Parathyroid adenoma (tissue), 2 donors: ENCODE results near the gene INPP5D.

Experiments used
- H2AFZ ChIP-seq: fragments of 300-600 bp; sonication (generic); one replicate; pipeline ENCODE4 v1.7.0; 2017; ENCODE audit warnings: antibody characterized with exemption, mild to moderate bottlenecking
- H3K27ac ChIP-seq: fragments of 300-600 bp; sonication (generic); one replicate; pipeline ENCODE4 v1.7.0; 2017
- H3K27me3 ChIP-seq: fragments of 300-600 bp; sonication (generic); one replicate; pipeline ENCODE4 v1.7.0; 2017; ENCODE audit warnings: low read length; ENCODE audit not compliant: control insufficient read depth, insufficient read depth
- H3K36me3 ChIP-seq: fragments of 300-600 bp; sonication (generic); one replicate; pipeline ENCODE4 v1.7.0; 2017; ENCODE audit warnings: low read length; ENCODE audit not compliant: control insufficient read depth, insufficient read depth
- H3K4me1 ChIP-seq: fragments of 300-600 bp; sonication (generic); one replicate; pipeline ENCODE4 v1.7.0; 2017; ENCODE audit warnings: control low read depth
- H3K4me2 ChIP-seq: fragments of 300-600 bp; sonication (generic); one replicate; pipeline ENCODE4 v1.7.0; 2017; ENCODE audit warnings: low read length
- H3K4me3 ChIP-seq: fragments of 300-600 bp; sonication (generic); one replicate; pipeline ENCODE4 v1.7.0; 2017; ENCODE audit warnings: low read depth, low read length
- H3K79me2 ChIP-seq: fragments of 300-600 bp; sonication (generic); one replicate; pipeline ENCODE4 v1.7.0; 2017; ENCODE audit warnings: control low read depth
- H3K9ac ChIP-seq: fragments of 300-600 bp; sonication (generic); one replicate; pipeline ENCODE4 v1.7.0; 2017; ENCODE audit warnings: mild to moderate bottlenecking
- H3K9me3 ChIP-seq: fragments of 300-600 bp; sonication (generic); one replicate; pipeline ENCODE4 v1.7.0; 2017; ENCODE audit warnings: low read length; ENCODE audit not compliant: control insufficient read depth
- TF ChIP-seq, protein P1 (sequence below): fragments of 300-600 bp; sonication (generic); IDR thresholded peaks from one replicate; pipeline ENCODE4 v1.7.0; 2017; ENCODE audit warnings: antibody characterized with exemption, mild to moderate bottlenecking
- donor health status: primary hyperparathyroidism.

INPP5D gene

DNA sequence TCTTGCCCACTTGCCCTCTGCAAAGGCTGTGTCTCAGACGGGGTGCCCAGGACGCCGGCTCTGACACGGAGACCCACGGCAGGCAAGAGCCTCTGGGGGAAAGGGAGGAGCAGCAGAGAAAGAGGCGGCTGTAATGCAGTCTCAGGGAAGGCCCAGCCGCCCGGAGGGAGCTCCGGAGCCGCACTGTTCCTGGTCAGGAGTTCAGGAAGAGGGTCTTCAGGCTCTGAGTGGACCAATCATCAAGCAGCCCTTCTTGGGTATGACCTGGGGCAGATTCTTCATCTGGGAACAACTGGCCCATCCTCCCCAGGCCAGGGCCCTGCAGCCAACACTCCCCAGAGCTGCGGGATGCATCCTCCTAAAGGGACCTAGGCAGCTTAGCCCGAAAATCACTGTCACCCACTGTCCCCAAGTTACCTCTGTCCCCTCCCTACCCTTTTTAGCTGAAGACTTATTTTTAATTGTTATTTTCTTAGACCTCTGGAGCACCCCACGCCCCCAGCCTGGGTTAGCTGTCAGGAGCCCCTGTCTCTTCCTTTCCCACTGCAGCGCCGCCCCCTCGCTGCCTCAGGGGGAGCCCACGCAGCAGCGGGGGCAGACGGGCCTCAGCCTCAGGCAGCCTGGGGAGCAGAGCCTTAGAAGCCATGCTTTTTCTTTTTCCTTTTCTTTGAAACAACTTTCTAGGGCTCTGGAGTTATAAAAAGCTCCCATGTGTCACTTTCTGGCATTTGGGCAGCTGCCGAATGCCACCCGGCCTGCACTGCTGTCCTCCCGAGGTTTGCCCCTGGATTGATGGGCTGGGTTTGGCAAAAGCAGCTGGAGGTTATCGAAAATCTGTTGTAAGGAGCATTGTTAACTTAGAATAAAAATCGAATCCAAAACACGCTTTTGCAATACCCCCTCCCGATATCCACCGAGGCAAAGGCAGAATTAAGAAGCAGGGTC lies 28.3 kb upstream of the INPP5D start:
- no peak overlapping the region for H3K4me3 ChIP-seq
- H3K4me1 ChIP-seq: no peaks in the 10 kb centered on the region
- TF ChIP-seq, protein P1, sequence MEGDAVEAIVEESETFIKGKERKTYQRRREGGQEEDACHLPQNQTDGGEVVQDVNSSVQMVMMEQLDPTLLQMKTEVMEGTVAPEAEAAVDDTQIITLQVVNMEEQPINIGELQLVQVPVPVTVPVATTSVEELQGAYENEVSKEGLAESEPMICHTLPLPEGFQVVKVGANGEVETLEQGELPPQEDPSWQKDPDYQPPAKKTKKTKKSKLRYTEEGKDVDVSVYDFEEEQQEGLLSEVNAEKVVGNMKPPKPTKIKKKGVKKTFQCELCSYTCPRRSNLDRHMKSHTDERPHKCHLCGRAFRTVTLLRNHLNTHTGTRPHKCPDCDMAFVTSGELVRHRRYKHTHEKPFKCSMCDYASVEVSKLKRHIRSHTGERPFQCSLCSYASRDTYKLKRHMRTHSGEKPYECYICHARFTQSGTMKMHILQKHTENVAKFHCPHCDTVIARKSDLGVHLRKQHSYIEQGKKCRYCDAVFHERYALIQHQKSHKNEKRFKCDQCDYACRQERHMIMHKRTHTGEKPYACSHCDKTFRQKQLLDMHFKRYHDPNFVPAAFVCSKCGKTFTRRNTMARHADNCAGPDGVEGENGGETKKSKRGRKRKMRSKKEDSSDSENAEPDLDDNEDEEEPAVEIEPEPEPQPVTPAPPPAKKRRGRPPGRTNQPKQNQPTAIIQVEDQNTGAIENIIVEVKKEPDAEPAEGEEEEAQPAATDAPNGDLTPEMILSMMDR: no peak
- H3K9me3 ChIP-seq: no peaks in the 10 kb centered on the region
- H3K79me2 ChIP-seq: no peaks in the 10 kb centered on the region
- no peaks in the 10 kb centered on the region for H3K27me3 ChIP-seq
- H3K9ac ChIP-seq: no peak overlapping the region
- H3K36me3 ChIP-seq: no peaks in the 10 kb centered on the region
- no peak overlapping the region for H3K4me2 ChIP-seq
- no peak overlapping the region for H2AFZ ChIP-seq
- no peak overlapping the region for H3K27ac ChIP-seq

DNA sequence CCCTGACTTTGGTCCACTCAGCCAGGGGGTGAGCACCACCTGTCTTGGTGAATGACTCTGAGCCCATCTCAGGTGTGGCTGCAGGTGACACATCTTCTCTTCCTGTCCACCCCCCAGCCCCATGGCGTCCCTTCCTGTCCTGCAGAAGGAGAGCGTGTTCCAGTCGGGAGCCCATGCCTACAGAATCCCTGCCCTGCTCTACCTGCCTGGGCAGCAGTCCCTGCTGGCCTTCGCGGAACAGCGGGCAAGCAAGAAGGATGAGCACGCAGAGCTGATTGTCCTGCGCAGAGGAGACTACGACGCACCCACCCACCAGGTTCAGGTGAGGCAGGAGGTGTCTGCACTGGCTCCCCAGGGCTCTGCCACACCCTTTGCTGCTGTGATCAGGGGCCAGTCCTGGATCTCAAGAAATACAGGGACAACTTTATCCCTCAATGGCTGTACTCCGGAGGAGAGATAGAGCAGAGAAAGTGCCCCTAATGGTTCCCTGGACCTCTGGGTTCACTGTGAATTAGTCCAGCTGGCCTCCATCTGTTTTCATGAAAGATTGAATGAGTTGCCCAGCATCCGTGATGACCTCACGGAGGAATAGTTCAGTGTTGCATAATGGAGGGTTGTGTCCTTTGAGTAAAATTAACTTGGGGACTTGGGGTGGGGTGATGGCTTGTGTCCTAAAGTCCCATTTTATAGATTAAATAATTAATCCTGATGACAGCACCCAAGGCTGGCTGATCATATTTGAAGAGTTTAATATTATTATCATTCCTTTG lies 27.4 kb upstream of the INPP5D start, which contains the start of gene NEU2:
Gene NEU2 (plus strand): TSS at position 122 of the 770 bp plus-strand sequence. CDS start 0 bp downstream, at position 122.
- no peaks in the 10 kb centered on the region for H3K9me3 ChIP-seq
- H3K4me3 ChIP-seq: no peak within 1 kb of the TSS
- H3K4me2 ChIP-seq: no peak within 1 kb of the TSS
- no peaks in the 10 kb centered on the region for H3K79me2 ChIP-seq
- no peak within 1 kb of the TSS for H3K27ac ChIP-seq
- H3K4me1 ChIP-seq: no peaks in the 10 kb centered on the region
- no peak within 1 kb of the TSS for H2AFZ ChIP-seq
- no peaks in the 10 kb centered on the region for H3K27me3 ChIP-seq
- no peak within 1 kb of the TSS for H3K9ac ChIP-seq
- TF ChIP-seq, protein P1: no peak
- H3K36me3 ChIP-seq: no peaks in the 10 kb centered on the region

DNA sequence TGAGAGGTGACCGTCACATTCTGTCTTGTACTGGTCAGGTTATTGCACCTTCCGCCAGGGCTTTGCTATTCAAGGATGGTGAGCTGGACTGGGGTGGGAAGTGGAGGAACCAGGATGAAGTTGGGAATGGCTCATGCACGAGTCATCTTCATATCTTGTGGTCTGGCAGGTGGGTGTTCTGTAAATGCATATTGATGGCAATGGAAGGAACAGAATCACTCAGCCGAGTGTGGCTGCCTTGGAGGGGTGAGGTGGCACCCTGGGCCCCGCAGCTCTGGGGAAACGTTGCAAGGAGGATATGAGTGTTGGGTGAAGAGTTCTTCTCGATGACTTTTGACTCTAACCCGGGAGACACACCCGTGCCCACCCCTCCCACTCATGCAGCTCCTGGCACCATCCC lies 26.5 kb upstream of the INPP5D start:
- no peaks in the 10 kb centered on the region for H3K9me3 ChIP-seq
- H3K36me3 ChIP-seq: no peaks in the 10 kb centered on the region
- H3K27ac ChIP-seq: no peak overlapping the region
- TF ChIP-seq, protein P1: no peak
- H3K79me2 ChIP-seq: no peaks in the 10 kb centered on the region
- H3K4me1 ChIP-seq: no peaks in the 10 kb centered on the region
- H3K9ac ChIP-seq: no peak overlapping the region
- no peak overlapping the region for H2AFZ ChIP-seq
- H3K4me3 ChIP-seq: no peak overlapping the region
- H3K27me3 ChIP-seq: no peaks in the 10 kb centered on the region
- no peak overlapping the region for H3K4me2 ChIP-seq

DNA sequence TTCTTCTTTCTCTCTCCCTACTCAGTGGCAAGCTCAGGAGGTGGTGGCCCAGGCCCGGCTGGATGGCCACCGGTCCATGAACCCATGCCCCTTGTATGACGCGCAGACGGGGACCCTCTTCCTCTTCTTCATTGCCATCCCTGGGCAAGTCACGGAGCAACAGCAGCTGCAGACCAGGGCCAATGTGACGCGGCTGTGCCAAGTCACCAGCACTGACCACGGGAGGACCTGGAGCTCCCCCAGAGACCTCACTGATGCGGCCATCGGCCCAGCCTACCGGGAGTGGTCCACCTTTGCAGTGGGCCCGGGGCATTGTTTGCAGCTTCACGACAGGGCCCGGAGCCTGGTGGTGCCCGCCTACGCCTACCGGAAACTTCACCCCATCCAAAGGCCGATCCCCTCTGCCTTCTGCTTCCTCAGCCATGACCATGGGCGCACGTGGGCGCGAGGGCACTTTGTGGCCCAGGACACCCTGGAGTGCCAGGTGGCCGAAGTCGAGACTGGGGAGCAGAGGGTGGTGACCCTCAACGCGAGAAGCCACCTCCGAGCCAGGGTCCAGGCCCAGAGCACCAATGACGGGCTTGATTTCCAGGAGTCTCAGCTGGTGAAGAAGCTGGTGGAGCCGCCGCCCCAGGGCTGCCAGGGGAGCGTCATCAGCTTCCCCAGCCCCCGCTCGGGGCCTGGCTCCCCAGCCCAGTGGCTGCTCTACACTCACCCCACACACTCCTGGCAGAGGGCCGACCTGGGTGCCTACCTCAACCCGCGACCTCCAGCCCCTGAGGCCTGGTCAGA lies 25.9 kb upstream of the INPP5D start:
- TF ChIP-seq, protein P1: no peak
- Histone ChIP-seq H3K79me2 (no peaks in the 10 kb centered on the region), H2AFZ (no peak overlapping the region), H3K4me3 (no peak overlapping the region), H3K27me3 (no peaks in the 10 kb centered on the region), H3K36me3 (no peaks in the 10 kb centered on the region), H3K4me2 (no peak overlapping the region), H3K27ac (no peak overlapping the region), H3K9me3 (no peaks in the 10 kb centered on the region), H3K9ac (no peak overlapping the region), H3K4me1 (no peaks in the 10 kb centered on the region)
